GM12865 (cell line): ENCODE results near the gene PPIL1.

Experiments used
- DNase-seq: peaks from one replicate; pipeline ENCODE4 v3.0.0; 2010; ENCODE audit warnings: low read depth
- H3K4me3 ChIP-seq: 2 replicates; pipeline ENCODE4 v1.5.1; 2011; ENCODE audit warnings: mild to moderate bottlenecking, low read depth, low read length, control low read depth
- TF ChIP-seq, protein P1 (sequence below): IDR thresholded peaks from 2 replicates; pipeline ENCODE4 v1.5.1; 2011; ENCODE audit warnings: low read length, control low read depth, low read depth, inconsistent platforms; ENCODE audit not compliant: insufficient read depth; ENCODE audit errors: missing control alignments

PPIL1 gene

DNA sequence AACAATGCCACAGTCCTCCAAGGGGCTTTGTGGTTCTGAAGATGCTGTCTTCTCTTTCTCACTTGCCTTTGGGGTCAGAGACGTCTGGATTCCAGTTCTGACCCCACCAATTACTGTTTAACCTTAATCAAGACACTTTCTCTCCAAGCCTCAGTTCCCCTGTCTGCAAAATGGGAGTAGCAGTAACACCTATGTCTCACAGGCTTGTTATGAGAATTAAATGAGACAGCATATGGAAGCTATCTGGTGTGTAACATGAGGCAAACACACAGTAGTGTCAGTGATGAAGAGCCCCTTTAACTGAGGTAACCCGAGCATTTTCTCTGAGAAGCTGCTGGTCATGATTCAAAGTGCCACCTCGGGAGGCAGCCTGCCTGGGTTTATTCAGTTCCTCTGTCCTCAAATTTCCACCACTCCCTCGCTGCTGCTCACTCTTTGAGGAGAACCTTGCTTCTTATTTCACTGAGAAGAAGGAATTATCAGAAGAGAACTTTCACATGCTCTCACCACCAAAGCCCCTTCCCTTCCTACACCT, 11.7 kb downstream of the PPIL1 start:
- TF ChIP-seq, protein P1, sequence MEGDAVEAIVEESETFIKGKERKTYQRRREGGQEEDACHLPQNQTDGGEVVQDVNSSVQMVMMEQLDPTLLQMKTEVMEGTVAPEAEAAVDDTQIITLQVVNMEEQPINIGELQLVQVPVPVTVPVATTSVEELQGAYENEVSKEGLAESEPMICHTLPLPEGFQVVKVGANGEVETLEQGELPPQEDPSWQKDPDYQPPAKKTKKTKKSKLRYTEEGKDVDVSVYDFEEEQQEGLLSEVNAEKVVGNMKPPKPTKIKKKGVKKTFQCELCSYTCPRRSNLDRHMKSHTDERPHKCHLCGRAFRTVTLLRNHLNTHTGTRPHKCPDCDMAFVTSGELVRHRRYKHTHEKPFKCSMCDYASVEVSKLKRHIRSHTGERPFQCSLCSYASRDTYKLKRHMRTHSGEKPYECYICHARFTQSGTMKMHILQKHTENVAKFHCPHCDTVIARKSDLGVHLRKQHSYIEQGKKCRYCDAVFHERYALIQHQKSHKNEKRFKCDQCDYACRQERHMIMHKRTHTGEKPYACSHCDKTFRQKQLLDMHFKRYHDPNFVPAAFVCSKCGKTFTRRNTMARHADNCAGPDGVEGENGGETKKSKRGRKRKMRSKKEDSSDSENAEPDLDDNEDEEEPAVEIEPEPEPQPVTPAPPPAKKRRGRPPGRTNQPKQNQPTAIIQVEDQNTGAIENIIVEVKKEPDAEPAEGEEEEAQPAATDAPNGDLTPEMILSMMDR = no peak
- H3K4me3 ChIP-seq = no peak overlapping the region
- no peak for DNase-seq

DNA sequence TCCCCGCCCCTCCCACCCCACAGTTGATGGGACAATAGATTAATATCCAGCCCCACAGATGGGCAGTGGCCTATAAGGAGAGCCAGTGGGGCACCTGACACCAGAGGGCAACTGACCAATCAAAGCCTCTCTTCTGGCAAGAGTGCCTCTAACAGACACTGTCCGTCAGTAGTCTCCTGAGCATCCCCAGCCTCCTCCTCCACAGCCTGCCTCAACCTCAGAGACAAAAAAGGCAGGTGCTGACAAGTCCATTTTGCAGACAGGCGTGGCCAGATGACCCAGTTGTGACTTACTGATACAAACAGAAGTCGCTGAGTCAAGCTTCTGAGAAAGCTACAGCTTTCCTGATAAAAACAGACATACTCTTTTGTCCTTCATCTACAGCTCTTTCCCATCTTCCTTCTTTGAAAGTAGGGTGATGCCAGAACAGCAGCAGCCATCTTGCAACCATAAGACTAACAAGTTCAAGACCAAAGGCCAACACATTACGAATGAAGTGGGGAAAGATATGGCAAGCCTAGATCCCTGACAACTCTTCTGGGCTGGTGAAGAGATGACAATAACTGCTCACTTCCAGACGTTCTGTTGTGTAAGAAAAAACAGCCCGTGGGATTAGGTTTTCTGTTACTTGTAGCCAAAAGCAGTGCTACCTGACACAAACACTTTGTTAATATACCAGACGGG, 12.3 kb downstream of the PPIL1 start:
- no peak for DNase-seq
- TF ChIP-seq, protein P1 = no peak
- H3K4me3 ChIP-seq = no peak overlapping the region

DNA sequence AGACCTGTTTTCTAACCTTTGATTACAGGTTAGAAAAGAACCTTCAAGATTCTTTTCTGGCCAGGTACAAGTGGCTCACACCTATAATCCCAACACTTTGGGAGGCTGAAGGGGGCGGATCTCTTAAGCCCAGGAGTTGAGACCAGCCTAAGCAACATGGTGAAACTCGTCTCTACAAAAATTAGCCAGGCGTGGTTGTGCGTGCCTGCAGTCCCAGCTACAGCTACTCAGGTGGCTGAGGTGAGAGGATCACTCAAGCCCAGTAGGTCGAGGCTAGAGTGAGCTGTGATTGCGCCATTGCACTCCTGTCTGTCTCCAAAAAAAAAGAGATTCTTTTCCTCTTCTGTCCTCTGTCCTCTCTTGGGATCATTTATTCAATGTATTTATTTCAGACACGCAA, 14.5 kb downstream of the PPIL1 start:
- DNase-seq = no peak
- no peak overlapping the region for H3K4me3 ChIP-seq
- TF ChIP-seq, protein P1 = no peak

DNA sequence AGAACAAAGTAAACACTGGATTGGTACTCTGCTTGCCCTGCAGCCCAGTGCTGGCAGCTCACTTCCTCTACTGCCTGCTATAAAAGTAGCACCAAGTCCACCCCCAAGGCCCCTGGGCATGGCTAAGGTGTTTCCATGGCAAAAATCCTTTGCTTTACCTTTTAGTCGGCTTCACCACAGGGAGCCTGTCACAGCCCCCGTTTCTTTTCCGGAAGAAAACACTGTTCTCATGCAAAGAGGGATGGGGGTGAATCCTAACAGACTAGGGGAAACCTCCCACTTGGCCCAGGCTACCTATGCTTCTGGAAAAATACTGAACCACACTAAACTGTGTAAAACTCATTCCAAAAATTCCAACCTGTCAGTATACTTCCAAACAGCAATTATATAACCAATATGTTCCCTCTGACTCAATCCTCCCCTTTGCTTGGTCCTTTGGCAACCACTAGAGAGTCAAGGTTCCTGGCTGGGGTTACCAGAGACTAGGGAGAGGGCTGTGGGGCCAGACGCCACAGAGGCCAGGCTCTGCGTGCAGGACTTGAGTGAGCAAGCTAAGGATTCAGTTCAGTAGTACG, 16.1 kb downstream of the PPIL1 start:
- no peak for DNase-seq
- TF ChIP-seq, protein P1 = no peak
- H3K4me3 ChIP-seq = no peak overlapping the region

DNA sequence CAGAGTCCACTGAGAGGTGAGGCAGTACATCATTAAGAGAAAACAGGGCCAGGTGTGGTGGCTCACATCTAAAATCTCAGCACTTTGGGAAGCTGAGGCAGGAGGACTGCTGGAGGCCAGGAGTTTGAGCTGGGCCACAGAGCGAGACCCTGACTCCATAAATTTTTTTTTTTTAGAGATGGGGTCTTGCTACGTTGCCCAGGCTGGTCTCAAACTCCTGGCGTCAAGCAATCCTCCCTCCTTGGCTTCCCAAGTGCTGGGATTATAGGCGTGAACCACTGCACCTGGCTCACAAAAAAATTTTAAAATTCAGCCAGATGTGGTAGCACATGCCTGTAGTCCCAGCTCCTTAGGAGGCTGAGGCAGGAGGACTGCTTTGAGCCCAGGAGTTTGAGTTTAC, 17.3 kb downstream of the PPIL1 start:
- DNase-seq = no peak
- TF ChIP-seq, protein P1 = no peak
- no peak overlapping the region for H3K4me3 ChIP-seq

DNA sequence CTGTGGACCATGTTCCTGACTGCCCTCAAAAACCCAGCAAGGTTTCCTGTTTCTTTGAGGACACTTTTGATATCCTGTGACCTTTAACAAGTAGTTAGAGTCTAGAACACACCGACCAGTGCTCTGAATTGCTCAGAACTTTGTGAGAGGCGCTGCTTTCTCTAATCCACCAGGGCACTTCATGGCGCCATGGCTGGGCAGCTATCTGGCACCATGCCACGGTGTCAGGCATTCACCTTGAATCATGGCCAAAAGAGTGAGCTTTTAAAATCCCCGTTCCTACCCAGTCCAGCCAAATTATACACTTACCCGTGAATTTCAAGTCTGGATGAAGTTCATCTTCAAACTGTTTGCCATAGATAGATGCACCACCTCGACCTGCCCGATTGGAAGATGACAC, 18.3 kb downstream of the PPIL1 start:
- no peak overlapping the region for H3K4me3 ChIP-seq
- TF ChIP-seq, protein P1 = no peak
- no peak for DNase-seq
